ENCODE data around the gene PC. TPM values are rescaled to one million over a fixed set of nuclear protein-coding genes. Genes with fewer than 3 reads are reported as not detected.

The PC gene
- total RNA-seq, 4 donors from 2014 or later = 13.1 to 67.6 (median 32.1) TPM

GRCh38 chr11:66892911-66893310 lies 65.3 kb downstream of the PC start:
- H3K4me3 ChIP-seq = no peak overlapping the region
- ATAC-seq = no peak
- no peaks in the 10 kb centered on the region for H3K9me3 ChIP-seq

GRCh38 chr11:66891851-66892660 lies 66.1 kb downstream of the PC start:
- Histone ChIP-seq H3K4me3 (no peak overlapping the region), H3K4me1 (peaks cover 0 to 47% of the 10 kb centered on the region in 2 donors), H3K27me3 (no peaks in the 10 kb centered on the region), H3K27ac (peak overlapping the region; percentile 64 to 95 (median 80)), H3K36me3 (no peaks in the 10 kb centered on the region), H3K9me3 (no peaks in the 10 kb centered on the region)
- DNase-seq (peak; percentile 92 to 95), ATAC-seq (peak; percentile 95 to 99)
- in situ Hi-C loops (cut with MboI; ENCODE audit: low sequenced_read_pairs in 4 of 4) (no loop called here), intact Hi-C loops (cut with DNase I; ENCODE audit: low total_unique reads) (loop anchor here (1.0 to 5.0 kb wide), 2 partner anchors 36 to 65 kb away; partner anchors contain the start of gene PC)
- TF ChIP-seq POLR2A (IDR thresholded peaks at IDR 0.05) (peak in 1 of 2 donors; percentile 25), CTCF (IDR thresholded peaks at IDR 0.05 in 4 of 5, conservative IDR thresholded peaks at IDR 0.05 in 1 of 5) (no peak)

More at GRCh38 chr11:66892911-66893310, 65.3 kb downstream of the PC start:
- TF ChIP-seq CTCF (IDR thresholded peaks at IDR 0.05 in 4 of 5, conservative IDR thresholded peaks at IDR 0.05 in 1 of 5) (no peak), POLR2A (IDR thresholded peaks at IDR 0.05) (no peak)
- Histone ChIP-seq H3K36me3 (no peaks in the 10 kb centered on the region), H3K4me1 (peaks cover 0 to 38% of the 10 kb centered on the region in 2 donors), H3K27me3 (no peaks in the 10 kb centered on the region), H3K27ac (peak overlapping the region in 3 of 4 donors; percentile 77 to 95 (median 83))
- intact Hi-C loops (cut with DNase I; ENCODE audit: low total_unique reads) = loop anchor here (1.0 to 5.0 kb wide), 2 partner anchors 37 to 64 kb away; partner anchors contain the start of gene PC
- peak in 1 of 2 donors; percentile 33 for DNase-seq
- in situ Hi-C loops (cut with MboI; ENCODE audit: low sequenced_read_pairs in 4 of 4) = no loop called here

GRCh38 chr11:66889960-66890359 lies 68.2 kb downstream of the PC start:
- no peaks in the 10 kb centered on the region for H3K36me3 ChIP-seq
- intact Hi-C loops (cut with DNase I; ENCODE audit: low total_unique reads) = loop anchor here (5.0 kb wide), 1 partner anchor 67 kb away; the partner anchor contains the start of gene PC
- ATAC-seq (peak; percentile 5 to 38), DNase-seq (no peak)
- H3K27me3 ChIP-seq = no peaks in the 10 kb centered on the region
- peaks cover 0 to 54% of the 10 kb centered on the region in 2 donors for H3K4me1 ChIP-seq
- H3K9me3 ChIP-seq = no peaks in the 10 kb centered on the region
- in situ Hi-C loops (cut with MboI; ENCODE audit: low sequenced_read_pairs in 4 of 4) = no loop called here
- H3K4me3 ChIP-seq = no peak overlapping the region
- peak overlapping the region; percentile 22 to 95 (median 80) for H3K27ac ChIP-seq
- TF ChIP-seq POLR2A (IDR thresholded peaks at IDR 0.05) (no peak), CTCF (IDR thresholded peaks at IDR 0.05 in 4 of 5, conservative IDR thresholded peaks at IDR 0.05 in 1 of 5) (no peak)

GRCh38 chr11:66888282-66888681 lies 69.9 kb downstream of the PC start:
- H3K27ac ChIP-seq = peak overlapping the region in 2 of 4 donors; percentile 15 to 51
- TF ChIP-seq POLR2A (IDR thresholded peaks at IDR 0.05) (no peak), CTCF (IDR thresholded peaks at IDR 0.05 in 4 of 5, conservative IDR thresholded peaks at IDR 0.05 in 1 of 5) (no peak)
- DNase-seq (no peak), ATAC-seq (no peak)
- H3K4me3 ChIP-seq = no peak overlapping the region
- H3K27me3 ChIP-seq = no peaks in the 10 kb centered on the region
- H3K36me3 ChIP-seq = no peaks in the 10 kb centered on the region
- in situ Hi-C loops (cut with MboI; ENCODE audit: low sequenced_read_pairs in 4 of 4) (no loop called here), intact Hi-C loops (cut with DNase I; ENCODE audit: low total_unique reads) (no loop called here)
- H3K4me1 ChIP-seq = peaks cover 0 to 58% of the 10 kb centered on the region in 2 donors
- H3K9me3 ChIP-seq = no peaks in the 10 kb centered on the region

Data from gastrocnemius medialis (tissue), 4 donors.